Islet of Langerhans (tissue), 1 donor: ENCODE data around the gene C15orf39.

Experiments used
- FAIRE-seq: peaks from one replicate; lab custom pipeline; 2011; peaks lifted over from hg19 to GRCh38; lab: Jason Lieb, UNC

Gene C15orf39

GRCh38 chr15:75172284-75172820, 29.3 kb upstream of the C15orf39 start:
- no peak for FAIRE-seq

- FAIRE-seq = no peak
These were observed 27.6 kb upstream of the C15orf39 start for GRCh38 chr15:75174102-75174501.

- FAIRE-seq = no peak
These were observed 27.0 kb upstream of the C15orf39 start for GRCh38 chr15:75174729-75175128.

GRCh38 chr15:75176396-75176761, 25.3 kb upstream of the C15orf39 start:
- no peak for FAIRE-seq

GRCh38 chr15:75177360-75178071, 24.2 kb upstream of the C15orf39 start:
- no peak for FAIRE-seq

GRCh38 chr15:75178171-75178937, 23.3 kb upstream of the C15orf39 start:
- FAIRE-seq = no peak

- FAIRE-seq = no peak
These were observed 22.5 kb upstream of the C15orf39 start for GRCh38 chr15:75178938-75179745.

GRCh38 chr15:75179746-75180140, 21.9 kb upstream of the C15orf39 start:
- FAIRE-seq = no peak

GRCh38 chr15:75181780-75182179, 19.9 kb upstream of the C15orf39 start:
- FAIRE-seq = no peak

- FAIRE-seq = no peak
These were observed 19.2 kb upstream of the C15orf39 start for GRCh38 chr15:75182187-75183131.

- no peak for FAIRE-seq
These were observed 16.2 kb upstream of the C15orf39 start for GRCh38 chr15:75185271-75186029.

- FAIRE-seq = no peak
These were observed 15.6 kb upstream of the C15orf39 start for GRCh38 chr15:75186044-75186443.

GRCh38 chr15:75188499-75188898, 13.2 kb upstream of the C15orf39 start:
- FAIRE-seq = no peak

- no peak for FAIRE-seq
These were observed 10.4 kb upstream of the C15orf39 start for GRCh38 chr15:75191235-75191634.

GRCh38 chr15:75192307-75192706, 9.4 kb upstream of the C15orf39 start:
- FAIRE-seq = no peak

GRCh38 chr15:75193272-75193671, 8.4 kb upstream of the C15orf39 start:
- no peak for FAIRE-seq

- FAIRE-seq = no peak
These were observed 7.7 kb upstream of the C15orf39 start for GRCh38 chr15:75193976-75194375.

- peak; percentile 65 for FAIRE-seq
These were observed 7.3 kb upstream of the C15orf39 start for GRCh38 chr15:75194397-75194796.

GRCh38 chr15:75195122-75195765, 6.4 kb upstream of the C15orf39 start:
- FAIRE-seq = no peak

GRCh38 chr15:75195766-75196241, 5.9 kb upstream of the C15orf39 start:
- no peak for FAIRE-seq
